DOHH2 (cell line): Measurements from ENCODE around the gene ARHGEF7.

Experiments
- CTCF ChIP-seq: fragments of 200-600 bp; sonication (generic); IDR thresholded peaks from one replicate; pipeline ENCODE4 v1.5.1; 2014; ENCODE audit warnings: antibody characterized with exemption, mild to moderate bottlenecking, low read depth, low read length; ENCODE audit not compliant: poor library complexity, severe bottlenecking
- EZH2phosphoT487 ChIP-seq: fragments of 200-600 bp; sonication (generic); IDR thresholded peaks from 2 replicates; pipeline ENCODE4 v1.6.1; 2017; ENCODE audit warnings: borderline replicate concordance, mild to moderate bottlenecking, antibody characterized with exemption, low read length, moderate library complexity, mixed read lengths

DNA sequence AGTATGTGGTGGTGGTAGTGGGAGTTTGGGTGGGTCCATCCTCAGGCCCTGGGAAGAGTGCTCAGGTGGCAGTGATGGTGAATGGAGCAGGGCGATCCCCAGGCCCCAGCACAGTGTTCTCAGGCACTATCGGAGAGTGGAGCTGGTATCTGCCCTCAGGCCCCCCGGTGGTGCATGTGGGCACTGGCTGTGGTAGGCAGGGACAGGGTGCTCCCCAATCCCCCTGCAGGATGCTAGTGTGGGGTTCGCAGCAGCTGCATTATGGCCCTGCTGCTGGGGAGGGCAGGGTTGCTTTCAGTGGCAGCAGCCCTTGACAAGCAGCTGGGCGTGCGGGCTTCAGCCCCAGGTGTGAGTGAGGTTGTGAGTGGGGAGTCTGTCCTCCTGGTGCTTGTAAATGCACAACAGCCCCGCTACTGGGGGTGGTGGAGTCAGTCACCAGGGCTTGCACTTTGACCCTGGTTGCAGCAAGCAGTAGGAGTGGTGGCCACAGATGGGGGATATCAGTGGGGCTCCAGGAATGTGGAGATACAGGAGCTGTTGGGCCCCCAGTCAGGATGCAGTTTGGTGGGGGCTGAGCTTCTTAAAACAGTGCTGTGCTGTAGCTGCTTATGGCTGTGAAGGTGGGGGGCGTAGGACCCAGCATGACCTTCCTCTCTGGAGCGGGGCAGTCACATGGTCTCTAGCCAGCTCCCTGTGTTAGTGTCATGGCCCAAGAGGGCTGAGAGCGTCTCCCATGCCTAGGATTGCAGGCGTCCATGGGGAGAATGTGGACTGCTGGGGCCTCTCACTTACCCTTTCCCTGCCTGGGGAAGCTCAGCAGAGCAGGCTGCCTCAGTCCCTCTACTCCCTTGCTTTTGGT is 38.7 kb upstream of the ARHGEF7 start:
- TF ChIP-seq CTCF (no peak), EZH2phosphoT487 (no peak)
